Measurements from ENCODE around the gene COL7A1. TPM values are rescaled to one million over a fixed set of nuclear protein-coding genes. Genes with fewer than 3 reads are reported as not detected.

Gene COL7A1
- polyA plus RNA-seq, 1 donor from 2014 or later: 45.3 TPM

GRCh38 chr3:48560648-48561018, 34.5 kb downstream of the COL7A1 start:
- no peaks in the 10 kb centered on the region for H3K9me2 ChIP-seq (ENCODE audit: insufficient read depth, low read length)
- H3K27ac ChIP-seq (ENCODE audit: low read length): no peak overlapping the region
- no peak overlapping the region for H3K4me2 ChIP-seq (ENCODE audit: low read length)
- TF ChIP-seq TAF1 (IDR thresholded peaks at IDR 0.05; ENCODE audit: low read depth): no peak
- no peak for TF ChIP-seq SMC3 (conservative IDR thresholded peaks at IDR 0.05; ENCODE audit: poor library complexity)
- no peak for TF ChIP-seq MXI1 (conservative IDR thresholded peaks at IDR 0.05; ENCODE audit: poor library complexity, severe bottlenecking)
- TF ChIP-seq, protein P1, sequence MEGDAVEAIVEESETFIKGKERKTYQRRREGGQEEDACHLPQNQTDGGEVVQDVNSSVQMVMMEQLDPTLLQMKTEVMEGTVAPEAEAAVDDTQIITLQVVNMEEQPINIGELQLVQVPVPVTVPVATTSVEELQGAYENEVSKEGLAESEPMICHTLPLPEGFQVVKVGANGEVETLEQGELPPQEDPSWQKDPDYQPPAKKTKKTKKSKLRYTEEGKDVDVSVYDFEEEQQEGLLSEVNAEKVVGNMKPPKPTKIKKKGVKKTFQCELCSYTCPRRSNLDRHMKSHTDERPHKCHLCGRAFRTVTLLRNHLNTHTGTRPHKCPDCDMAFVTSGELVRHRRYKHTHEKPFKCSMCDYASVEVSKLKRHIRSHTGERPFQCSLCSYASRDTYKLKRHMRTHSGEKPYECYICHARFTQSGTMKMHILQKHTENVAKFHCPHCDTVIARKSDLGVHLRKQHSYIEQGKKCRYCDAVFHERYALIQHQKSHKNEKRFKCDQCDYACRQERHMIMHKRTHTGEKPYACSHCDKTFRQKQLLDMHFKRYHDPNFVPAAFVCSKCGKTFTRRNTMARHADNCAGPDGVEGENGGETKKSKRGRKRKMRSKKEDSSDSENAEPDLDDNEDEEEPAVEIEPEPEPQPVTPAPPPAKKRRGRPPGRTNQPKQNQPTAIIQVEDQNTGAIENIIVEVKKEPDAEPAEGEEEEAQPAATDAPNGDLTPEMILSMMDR (IDR thresholded peaks at IDR 0.05; ENCODE audit: poor library complexity, severe bottlenecking): no peak
- H3K9ac ChIP-seq (ENCODE audit: low read length): no peak overlapping the region
- no peaks in the 10 kb centered on the region for H3K36me3 ChIP-seq (ENCODE audit: insufficient read depth, low read length)
- H3K9me3 ChIP-seq (ENCODE audit: low read length): no peaks in the 10 kb centered on the region
- H4K20me1 ChIP-seq (ENCODE audit: insufficient read depth): no peaks in the 10 kb centered on the region
- no peaks in the 10 kb centered on the region for H3F3A ChIP-seq (ENCODE audit: insufficient read depth, low read length, poor library complexity, severe bottlenecking)
- H3K79me2 ChIP-seq (replicated peaks; ENCODE audit: insufficient read depth, low read length): no peaks in the 10 kb centered on the region
- no peaks in the 10 kb centered on the region for H3K27me3 ChIP-seq (ENCODE audit: insufficient read depth, low read depth, low read length)
- no peak overlapping the region for H3K4me3 ChIP-seq (ENCODE audit: low read length)
- H2AFZ ChIP-seq (ENCODE audit: low read depth, low read length): no peak overlapping the region

DNA sequence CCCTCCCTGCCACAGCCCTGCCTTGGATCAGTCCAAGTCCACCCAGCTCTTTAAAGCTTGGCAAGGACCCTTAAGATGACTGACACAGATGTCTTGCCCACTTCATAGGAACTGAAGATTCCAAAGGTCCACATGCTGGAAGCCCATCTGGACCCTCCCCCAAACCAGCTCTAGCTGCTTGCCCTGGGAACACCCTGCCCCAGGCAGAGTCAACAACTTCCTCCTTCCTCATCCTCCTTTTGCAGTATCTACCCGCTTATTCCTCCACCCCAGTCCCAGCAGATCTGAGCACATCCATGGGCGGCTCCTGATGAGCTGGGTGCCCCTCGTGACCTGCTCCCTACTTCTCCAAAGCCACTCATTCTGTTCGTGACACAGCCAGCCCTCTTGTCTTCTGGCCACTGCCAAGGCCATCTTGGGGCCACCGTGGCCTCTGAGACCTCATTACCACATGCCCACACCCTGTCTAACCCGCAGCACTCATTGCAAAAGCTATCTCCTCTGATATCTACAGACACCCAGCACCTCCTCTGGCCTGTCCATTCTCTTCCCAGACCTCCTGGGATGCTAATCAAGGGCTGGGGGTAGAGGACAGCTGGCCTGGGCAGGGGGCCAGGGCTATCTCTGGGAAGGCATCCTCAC, 36.5 kb downstream of the COL7A1 start:
- H2AFZ ChIP-seq (ENCODE audit: low read depth, low read length): no peak overlapping the region
- no peaks in the 10 kb centered on the region for H3K79me2 ChIP-seq (replicated peaks; ENCODE audit: insufficient read depth, low read length)
- H3K4me2 ChIP-seq (ENCODE audit: low read length): no peak overlapping the region
- H3K9me2 ChIP-seq (ENCODE audit: insufficient read depth, low read length): no peaks in the 10 kb centered on the region
- H3K36me3 ChIP-seq (ENCODE audit: insufficient read depth, low read length): no peaks in the 10 kb centered on the region
- H3K9me3 ChIP-seq (ENCODE audit: low read length): no peaks in the 10 kb centered on the region
- no peak overlapping the region for H3K4me3 ChIP-seq (ENCODE audit: low read length)
- no peaks in the 10 kb centered on the region for H3F3A ChIP-seq (ENCODE audit: insufficient read depth, low read length, poor library complexity, severe bottlenecking)
- no peaks in the 10 kb centered on the region for H3K27me3 ChIP-seq (ENCODE audit: insufficient read depth, low read depth, low read length)
- H3K9ac ChIP-seq (ENCODE audit: low read length): no peak overlapping the region
- TF ChIP-seq SMC3 (conservative IDR thresholded peaks at IDR 0.05; ENCODE audit: poor library complexity) (no peak), RAD21 (conservative IDR thresholded peaks at IDR 0.05) (no peak), TAF1 (IDR thresholded peaks at IDR 0.05; ENCODE audit: low read depth) (no peak), EZH2 (IDR thresholded peaks at IDR 0.05; ENCODE audit: borderline replicate concordance, insufficient read depth, low read length, poor library complexity, severe bottlenecking) (no peak), MXI1 (conservative IDR thresholded peaks at IDR 0.05; ENCODE audit: poor library complexity, severe bottlenecking) (no peak)
- TF ChIP-seq, protein P1 (IDR thresholded peaks at IDR 0.05; ENCODE audit: poor library complexity, severe bottlenecking): no peak
- no peaks in the 10 kb centered on the region for H4K20me1 ChIP-seq (ENCODE audit: insufficient read depth)
- H3K27ac ChIP-seq (ENCODE audit: low read length): no peak overlapping the region

DNA sequence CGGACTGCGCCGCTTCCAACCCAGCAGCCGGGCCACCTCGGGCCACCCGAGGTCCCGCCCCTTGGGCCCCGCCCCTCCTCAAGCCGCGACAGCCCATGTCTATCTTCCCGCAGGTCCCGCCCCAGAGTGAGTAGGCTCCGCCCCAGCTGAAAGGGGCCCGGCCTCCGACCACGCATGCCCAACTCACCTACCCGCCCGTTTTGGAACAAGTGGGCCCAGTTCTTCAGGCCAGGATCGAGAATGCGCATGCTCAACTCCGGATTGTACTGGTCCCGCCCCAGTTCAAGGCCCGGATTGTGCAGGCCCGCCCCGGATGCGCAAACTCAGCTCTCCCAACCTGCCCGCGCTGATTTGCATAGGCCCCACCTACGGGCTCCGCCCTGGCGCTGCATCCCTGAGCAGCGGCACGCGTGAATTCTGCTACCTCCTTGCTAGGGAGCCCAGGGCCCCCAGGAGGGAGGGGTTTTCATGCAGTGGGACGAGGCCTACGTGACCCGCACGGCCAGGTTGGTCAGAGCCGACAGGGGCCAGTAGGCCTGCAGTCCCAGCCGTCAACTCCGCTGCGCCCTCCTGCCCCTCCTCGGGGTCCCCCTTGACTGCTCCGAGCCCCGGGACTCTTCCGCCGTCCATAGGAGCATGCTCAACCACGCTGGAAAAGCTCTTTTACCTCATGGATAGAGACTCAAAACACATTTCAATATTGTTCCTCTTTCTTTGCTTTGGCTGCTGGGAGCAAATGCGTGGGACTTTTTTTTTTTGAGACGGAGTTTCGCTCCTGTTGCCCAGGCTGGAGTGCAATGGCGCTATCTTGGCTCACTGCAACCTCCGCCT, 38.1 kb downstream of the COL7A1 start, which contains the start of gene PFKFB4:
Gene PFKFB4 (minus strand): TSS at position 8 of the 831 bp plus-strand sequence. CDS start 26 bp downstream, outside the sequence.
- Histone ChIP-seq H3K27me3 (ENCODE audit: insufficient read depth, low read depth, low read length) (no peaks in the 10 kb centered on the region), H4K20me1 (ENCODE audit: insufficient read depth) (no peaks in the 10 kb centered on the region), H3K9ac (ENCODE audit: low read length) (peak within 1 kb of the TSS; percentile 77), H3K4me3 (ENCODE audit: low read length) (peak within 1 kb of the TSS; percentile 74), H3K9me2 (ENCODE audit: insufficient read depth, low read length) (no peaks in the 10 kb centered on the region), H3K4me2 (ENCODE audit: low read length) (peak within 1 kb of the TSS; percentile 62), H3F3A (ENCODE audit: insufficient read depth, low read length, poor library complexity, severe bottlenecking) (no peaks in the 10 kb centered on the region), H3K36me3 (ENCODE audit: insufficient read depth, low read length) (no peaks in the 10 kb centered on the region), H2AFZ (ENCODE audit: low read depth, low read length) (peak within 1 kb of the TSS; percentile 80), H3K27ac (ENCODE audit: low read length) (peak within 1 kb of the TSS; percentile 46), H3K9me3 (ENCODE audit: low read length) (no peaks in the 10 kb centered on the region), H3K79me2 (replicated peaks; ENCODE audit: insufficient read depth, low read length) (no peaks in the 10 kb centered on the region)
- TF ChIP-seq SMC3 (conservative IDR thresholded peaks at IDR 0.05; ENCODE audit: poor library complexity) (peak; percentile 8), POLR2AphosphoS5 (IDR thresholded peaks at IDR 0.05) (peak; percentile 73), EZH2 (IDR thresholded peaks at IDR 0.05; ENCODE audit: borderline replicate concordance, insufficient read depth, low read length, poor library complexity, severe bottlenecking) (no peak), REST (IDR thresholded peaks at IDR 0.05; ENCODE audit: borderline replicate concordance) (peak; percentile 16), MXI1 (conservative IDR thresholded peaks at IDR 0.05; ENCODE audit: poor library complexity, severe bottlenecking) (peak; percentile 70), RAD21 (conservative IDR thresholded peaks at IDR 0.05) (no peak), TAF1 (IDR thresholded peaks at IDR 0.05; ENCODE audit: low read depth) (no peak)
- TF ChIP-seq, protein P1 (IDR thresholded peaks at IDR 0.05; ENCODE audit: poor library complexity, severe bottlenecking): peak; percentile 28

Data from neural cell (in vitro differentiated cells).